ENCODE data around the gene SYT14.
"Not testable (repeated sequence)": the region's sequence is repeated elsewhere in the genome, so short reads cannot be mapped to it uniquely, and the experiment has no call there.

DNA sequence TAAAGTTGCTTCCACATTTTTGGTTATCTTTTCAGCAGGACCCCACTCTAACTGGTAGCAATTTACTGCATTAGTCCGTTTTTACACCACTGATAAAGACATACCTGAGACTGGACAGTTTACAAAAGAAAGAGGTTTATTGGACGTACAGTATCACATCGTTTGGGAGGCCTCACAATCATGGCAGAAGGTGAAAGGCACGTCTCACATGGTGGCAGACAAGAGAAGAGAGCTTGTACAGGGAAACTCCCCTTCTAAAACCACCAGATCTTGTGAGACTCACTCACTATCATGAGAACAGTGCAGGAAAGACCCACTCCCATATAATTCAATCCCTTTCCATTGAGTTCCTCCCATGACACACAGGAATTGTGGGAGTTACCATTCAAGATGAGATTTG lies 112.5 kb downstream of the SYT14 start:
- TF ChIP-seq, protein P1, sequence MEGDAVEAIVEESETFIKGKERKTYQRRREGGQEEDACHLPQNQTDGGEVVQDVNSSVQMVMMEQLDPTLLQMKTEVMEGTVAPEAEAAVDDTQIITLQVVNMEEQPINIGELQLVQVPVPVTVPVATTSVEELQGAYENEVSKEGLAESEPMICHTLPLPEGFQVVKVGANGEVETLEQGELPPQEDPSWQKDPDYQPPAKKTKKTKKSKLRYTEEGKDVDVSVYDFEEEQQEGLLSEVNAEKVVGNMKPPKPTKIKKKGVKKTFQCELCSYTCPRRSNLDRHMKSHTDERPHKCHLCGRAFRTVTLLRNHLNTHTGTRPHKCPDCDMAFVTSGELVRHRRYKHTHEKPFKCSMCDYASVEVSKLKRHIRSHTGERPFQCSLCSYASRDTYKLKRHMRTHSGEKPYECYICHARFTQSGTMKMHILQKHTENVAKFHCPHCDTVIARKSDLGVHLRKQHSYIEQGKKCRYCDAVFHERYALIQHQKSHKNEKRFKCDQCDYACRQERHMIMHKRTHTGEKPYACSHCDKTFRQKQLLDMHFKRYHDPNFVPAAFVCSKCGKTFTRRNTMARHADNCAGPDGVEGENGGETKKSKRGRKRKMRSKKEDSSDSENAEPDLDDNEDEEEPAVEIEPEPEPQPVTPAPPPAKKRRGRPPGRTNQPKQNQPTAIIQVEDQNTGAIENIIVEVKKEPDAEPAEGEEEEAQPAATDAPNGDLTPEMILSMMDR (IDR thresholded peaks at IDR 0.05; ENCODE audit: borderline replicate concordance, extremely low read depth, low read length, poor library complexity, severe bottlenecking), result not testable (repeated sequence)
- not testable (repeated sequence) for TF ChIP-seq EZH2 (IDR thresholded peaks at IDR 0.05; ENCODE audit: borderline replicate concordance, low read depth, low read length, severe bottlenecking)
